Breast epithelium (tissue), 3 donors: ENCODE results near the gene IFRD1.
"Not testable (repeated sequence)": the region's sequence is repeated elsewhere in the genome, so short reads cannot be mapped to it uniquely, and the experiment has no call there.

Experiments
- POLR2A ChIP-seq: fragments of 450-650 bp; IDR thresholded peaks from one replicate; pipeline ENCODE4 v1.6.1; 2016; ENCODE audit warnings: antibody characterized with exemption, mild to moderate bottlenecking, moderate library complexity
- TF ChIP-seq, protein P1 (sequence below), 3 donors: fragments of 450-650 bp; IDR thresholded peaks; one replicate each; pipeline ENCODE4 v1.5.1; 2016 to 2017; ENCODE audit warnings: antibody characterized with exemption in 3 of 3, mild to moderate bottlenecking in 3 of 3, moderate library complexity in 3 of 3

DNA sequence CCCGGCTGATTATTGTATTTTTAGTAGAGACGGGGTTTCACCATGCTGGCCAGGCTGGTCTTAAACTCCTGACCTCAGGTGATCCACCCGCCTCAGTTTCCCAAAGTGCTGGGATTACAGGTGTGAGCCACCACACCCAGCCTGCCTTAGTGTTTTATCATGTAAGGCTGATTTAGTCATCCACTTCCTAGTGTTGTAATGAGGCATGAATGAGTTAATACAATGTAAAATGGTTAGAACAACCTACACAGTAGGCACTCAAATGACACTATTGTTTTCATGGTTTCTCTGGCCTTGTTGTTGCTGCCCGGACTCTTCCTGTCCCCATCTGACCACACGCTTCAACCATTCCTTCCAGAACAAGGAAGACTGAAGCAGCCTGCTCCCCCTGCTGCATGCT is 66.2 kb downstream of the IFRD1 start:
- TF ChIP-seq, protein P1, sequence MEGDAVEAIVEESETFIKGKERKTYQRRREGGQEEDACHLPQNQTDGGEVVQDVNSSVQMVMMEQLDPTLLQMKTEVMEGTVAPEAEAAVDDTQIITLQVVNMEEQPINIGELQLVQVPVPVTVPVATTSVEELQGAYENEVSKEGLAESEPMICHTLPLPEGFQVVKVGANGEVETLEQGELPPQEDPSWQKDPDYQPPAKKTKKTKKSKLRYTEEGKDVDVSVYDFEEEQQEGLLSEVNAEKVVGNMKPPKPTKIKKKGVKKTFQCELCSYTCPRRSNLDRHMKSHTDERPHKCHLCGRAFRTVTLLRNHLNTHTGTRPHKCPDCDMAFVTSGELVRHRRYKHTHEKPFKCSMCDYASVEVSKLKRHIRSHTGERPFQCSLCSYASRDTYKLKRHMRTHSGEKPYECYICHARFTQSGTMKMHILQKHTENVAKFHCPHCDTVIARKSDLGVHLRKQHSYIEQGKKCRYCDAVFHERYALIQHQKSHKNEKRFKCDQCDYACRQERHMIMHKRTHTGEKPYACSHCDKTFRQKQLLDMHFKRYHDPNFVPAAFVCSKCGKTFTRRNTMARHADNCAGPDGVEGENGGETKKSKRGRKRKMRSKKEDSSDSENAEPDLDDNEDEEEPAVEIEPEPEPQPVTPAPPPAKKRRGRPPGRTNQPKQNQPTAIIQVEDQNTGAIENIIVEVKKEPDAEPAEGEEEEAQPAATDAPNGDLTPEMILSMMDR (IDR thresholded peaks at IDR 0.05) = not testable (repeated sequence)
- TF ChIP-seq POLR2A = not testable (repeated sequence)
